ENCODE data around the gene RALY.

The RALY gene

GRCh38 chr20:33945391-33946081 is 48.2 kb upstream of the RALY start:
- TF ChIP-seq TSHZ2 (CRISPR knock-in tag; IDR thresholded peaks at IDR 0.05) (no peak), PATZ1 (CRISPR knock-in tag; IDR thresholded peaks at IDR 0.05; ENCODE audit: borderline replicate concordance) (no peak), BACH2 (CRISPR knock-in tag; IDR thresholded peaks at IDR 0.05; ENCODE audit: borderline replicate concordance) (no peak), POU6F1 (CRISPR knock-in tag; IDR thresholded peaks at IDR 0.05; ENCODE audit: borderline replicate concordance, low read depth) (no peak), RARB (CRISPR knock-in tag; IDR thresholded peaks at IDR 0.05) (no peak), ARNTL (CRISPR knock-in tag; IDR thresholded peaks at IDR 0.05; ENCODE audit: borderline replicate concordance, low read depth) (no peak), ZC3H10 (CRISPR knock-in tag; IDR thresholded peaks at IDR 0.05) (no peak), ISL1 (CRISPR knock-in tag; IDR thresholded peaks at IDR 0.05) (no peak), OSR1 (CRISPR knock-in tag; IDR thresholded peaks at IDR 0.05) (no peak), ZFP3 (CRISPR knock-in tag; IDR thresholded peaks at IDR 0.05) (no peak), ZNF70 (CRISPR knock-in tag; IDR thresholded peaks at IDR 0.05) (no peak)
- no peak for ATAC-seq

- 0 out of 3 replicates have a peak, but pooled peaks have one; percentile 32 for ATAC-seq
- TF ChIP-seq TCF4 (CRISPR knock-in tag; IDR thresholded peaks at IDR 0.05; ENCODE audit: borderline replicate concordance): no peak
- no peak for TF ChIP-seq ESRRG (CRISPR knock-in tag; IDR thresholded peaks at IDR 0.05)
- TF ChIP-seq SNAI2 (CRISPR knock-in tag; IDR thresholded peaks at IDR 0.05): no peak
Measured at GRCh38 chr20:33947709-33948295, 45.9 kb upstream of the RALY start.

GRCh38 chr20:33948480-33948879 is 45.2 kb upstream of the RALY start:
- no peak for ATAC-seq
- TF ChIP-seq ZNF8 (CRISPR knock-in tag; IDR thresholded peaks at IDR 0.05) (no peak), TSHZ2 (CRISPR knock-in tag; IDR thresholded peaks at IDR 0.05) (no peak)

GRCh38 chr20:33951171-33951570 is 42.5 kb upstream of the RALY start:
- no peak for ATAC-seq
- TF ChIP-seq POU6F1 (CRISPR knock-in tag; IDR thresholded peaks at IDR 0.05; ENCODE audit: borderline replicate concordance, low read depth) (no peak), OSR1 (CRISPR knock-in tag; IDR thresholded peaks at IDR 0.05) (no peak), ZNF565 (CRISPR knock-in tag; conservative IDR thresholded peaks at IDR 0.05; ENCODE audit: low read depth) (no peak), ISL1 (CRISPR knock-in tag; IDR thresholded peaks at IDR 0.05) (no peak), TSHZ2 (CRISPR knock-in tag; IDR thresholded peaks at IDR 0.05) (no peak), CSRNP3 (CRISPR knock-in tag; IDR thresholded peaks at IDR 0.05) (no peak), ZNF8 (CRISPR knock-in tag; IDR thresholded peaks at IDR 0.05) (no peak), PPARA (CRISPR knock-in tag; IDR thresholded peaks at IDR 0.05; ENCODE audit: borderline replicate concordance) (no peak)
